ENCODE data around the gene ATXN10.

Gene ATXN10

GRCh38 chr22:45670981-45671782, 452 bp upstream of the ATXN10 start:
- no peak for TF ChIP-seq CTCF (conservative IDR thresholded peaks at IDR 0.05; ENCODE audit: low read depth, low read length)
- peak overlapping the region; percentile 84 for H3K4me3 ChIP-seq (ENCODE audit: low read depth, low read length)

GRCh38 chr22:45672564-45673481, 1.2 kb downstream of the ATXN10 start:
- no peak for DNase-seq (ENCODE audit: low read depth)
- peak overlapping the region; percentile 84 for H3K4me3 ChIP-seq (ENCODE audit: low read depth, low read length)
- no peak for TF ChIP-seq CTCF (conservative IDR thresholded peaks at IDR 0.05; ENCODE audit: low read depth, low read length)

More at GRCh38 chr22:45670981-45671782, 452 bp upstream of the ATXN10 start:
- no peak for DNase-seq (ENCODE audit: low read depth)

GRCh38 chr22:45673482-45674175, 2.0 kb downstream of the ATXN10 start:
- no peak for DNase-seq (ENCODE audit: low read depth)
- no peak overlapping the region for H3K4me3 ChIP-seq (ENCODE audit: low read depth, low read length)
- TF ChIP-seq CTCF (conservative IDR thresholded peaks at IDR 0.05; ENCODE audit: low read depth, low read length): no peak

- no peak for DNase-seq (ENCODE audit: low read depth)
- no peak overlapping the region for H3K4me3 ChIP-seq (ENCODE audit: low read depth, low read length)
- no peak for TF ChIP-seq CTCF (conservative IDR thresholded peaks at IDR 0.05; ENCODE audit: low read depth, low read length)
Observed at GRCh38 chr22:45676024-45676423, 4.4 kb downstream of the ATXN10 start.

GRCh38 chr22:45677063-45677462, 5.4 kb downstream of the ATXN10 start:
- DNase-seq (ENCODE audit: low read depth): no peak
- H3K4me3 ChIP-seq (ENCODE audit: low read depth, low read length): no peak overlapping the region
- no peak for TF ChIP-seq CTCF (conservative IDR thresholded peaks at IDR 0.05; ENCODE audit: low read depth, low read length)

- no peak for DNase-seq (ENCODE audit: low read depth)
- no peak for TF ChIP-seq CTCF (conservative IDR thresholded peaks at IDR 0.05; ENCODE audit: low read depth, low read length)
- no peak overlapping the region for H3K4me3 ChIP-seq (ENCODE audit: low read depth, low read length)
Observed at GRCh38 chr22:45678961-45679912, 7.6 kb downstream of the ATXN10 start.
